ENCODE measurements around the gene RAB11FIP3.
"Not testable (repeated sequence)": the region's sequence is repeated elsewhere in the genome, so short reads cannot be mapped to it uniquely, and the experiment has no call there.

RAB11FIP3 gene

DNA sequence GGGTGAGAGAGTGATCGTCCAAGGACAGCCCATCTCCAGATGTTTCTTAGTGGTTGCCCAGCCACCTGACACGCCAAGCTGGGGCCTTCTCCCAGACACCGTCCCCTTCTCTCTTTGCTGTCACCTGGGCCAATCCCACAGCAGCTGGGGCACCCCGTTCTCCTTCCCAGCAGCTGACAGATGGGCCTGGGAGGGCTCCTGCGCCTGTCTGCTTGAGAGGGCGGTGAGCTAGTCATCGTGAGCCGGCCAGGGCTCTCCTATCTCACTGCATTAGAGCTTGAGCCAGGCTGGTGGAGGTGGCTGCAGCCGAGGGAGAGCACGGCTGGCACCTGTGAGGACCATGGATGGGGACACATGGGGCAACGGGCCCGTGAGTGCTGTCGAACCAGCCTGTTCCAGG is 41.2 kb downstream of the RAB11FIP3 start:
- DNase-seq (ENCODE audit: low read depth in 3 of 3) = no peak

GRCh38 chr16:467249-467871 is 41.9 kb downstream of the RAB11FIP3 start:
- DNase-seq (ENCODE audit: low read depth in 3 of 3) = not testable (repeated sequence)

GRCh38 chr16:468068-468821 is 42.8 kb downstream of the RAB11FIP3 start:
- DNase-seq (ENCODE audit: low read depth in 3 of 3) = no peak

DNA sequence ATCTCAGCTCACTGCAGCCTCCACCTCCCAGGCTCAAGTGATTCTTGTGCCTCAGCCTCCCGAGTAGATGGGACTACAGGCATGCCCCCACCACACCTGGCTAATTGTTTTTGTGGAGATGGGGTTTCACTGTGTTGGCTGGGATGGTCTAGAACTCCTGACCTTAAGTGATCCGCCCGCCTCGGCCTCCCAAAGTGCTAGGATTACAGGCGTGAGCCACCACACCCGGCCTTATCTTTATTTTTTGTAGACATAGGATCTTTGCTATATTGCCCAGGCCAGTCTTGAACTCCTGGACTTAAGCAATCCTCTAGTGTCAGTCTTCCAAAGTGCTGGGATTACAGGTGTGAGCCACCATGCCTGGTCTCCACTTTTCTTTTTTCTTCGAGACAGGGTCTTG is 44.0 kb downstream of the RAB11FIP3 start:
- not testable (repeated sequence) for DNase-seq (ENCODE audit: low read depth in 3 of 3)

DNA sequence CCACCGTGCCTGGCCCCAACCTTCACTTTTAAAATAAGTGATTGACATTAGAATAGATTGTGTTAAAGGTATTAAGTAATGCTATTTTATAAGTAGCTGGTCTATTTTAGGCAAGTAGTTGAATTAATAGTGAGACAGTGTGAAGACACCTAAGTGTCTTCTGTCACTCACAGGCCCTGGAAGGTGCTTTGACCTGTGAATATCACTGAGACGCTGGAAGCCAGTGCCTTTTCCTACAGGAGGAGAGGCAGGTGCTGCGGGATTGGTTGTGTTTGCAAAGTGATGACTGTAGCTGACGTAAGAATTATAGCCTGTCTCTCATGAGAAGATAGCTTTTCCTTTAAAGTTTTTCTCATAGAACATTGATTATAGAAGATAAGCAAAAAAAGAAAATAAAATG is 45.0 kb downstream of the RAB11FIP3 start:
- DNase-seq (ENCODE audit: low read depth in 3 of 3) = no peak

DNA sequence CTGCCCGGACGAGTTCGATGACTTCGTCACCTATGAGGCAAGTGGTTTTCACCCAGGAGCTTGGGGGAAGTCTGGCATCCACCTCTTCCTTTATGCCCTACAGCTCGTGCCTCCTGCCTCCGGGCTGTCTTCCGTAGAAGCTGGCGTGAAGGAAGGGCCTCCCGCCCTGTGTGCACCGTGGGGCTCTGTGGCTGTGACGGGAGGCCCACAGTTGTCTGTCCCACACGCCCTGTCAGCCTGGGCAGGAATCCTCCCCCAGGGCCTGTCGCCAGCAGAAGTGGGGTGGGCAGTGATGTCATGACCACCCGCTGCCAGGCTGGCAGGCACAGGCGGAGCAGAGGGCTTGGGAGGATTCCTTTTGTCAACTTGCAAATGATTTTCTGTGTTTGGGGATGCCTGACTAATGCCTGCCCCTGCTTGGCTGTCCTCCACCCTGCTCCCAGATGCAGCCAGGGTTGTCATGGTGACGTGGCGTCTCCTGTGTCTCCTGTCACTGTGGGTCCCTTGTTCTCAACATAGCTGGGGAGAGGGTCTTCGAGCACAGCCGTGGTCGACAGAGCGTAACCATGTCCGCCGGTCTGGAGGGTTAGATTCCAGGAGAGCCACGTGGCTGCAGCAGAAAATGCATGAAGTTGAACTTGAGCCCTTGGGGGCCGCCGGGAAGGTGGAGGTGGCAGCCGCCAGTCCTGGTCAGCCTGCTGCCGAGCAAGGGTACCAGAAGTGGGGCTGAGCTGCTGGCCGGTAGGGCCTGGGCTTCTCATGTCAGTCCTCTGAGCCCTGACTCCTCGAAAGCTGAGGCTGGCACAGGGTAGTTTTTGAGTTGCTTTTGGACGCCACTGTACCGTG is 46.1 kb downstream of the RAB11FIP3 start:
- no peak for DNase-seq (ENCODE audit: low read depth in 3 of 3)

GRCh38 chr16:472199-472504 is 46.7 kb downstream of the RAB11FIP3 start:
- no peak for DNase-seq (ENCODE audit: low read depth in 3 of 3)

DNA sequence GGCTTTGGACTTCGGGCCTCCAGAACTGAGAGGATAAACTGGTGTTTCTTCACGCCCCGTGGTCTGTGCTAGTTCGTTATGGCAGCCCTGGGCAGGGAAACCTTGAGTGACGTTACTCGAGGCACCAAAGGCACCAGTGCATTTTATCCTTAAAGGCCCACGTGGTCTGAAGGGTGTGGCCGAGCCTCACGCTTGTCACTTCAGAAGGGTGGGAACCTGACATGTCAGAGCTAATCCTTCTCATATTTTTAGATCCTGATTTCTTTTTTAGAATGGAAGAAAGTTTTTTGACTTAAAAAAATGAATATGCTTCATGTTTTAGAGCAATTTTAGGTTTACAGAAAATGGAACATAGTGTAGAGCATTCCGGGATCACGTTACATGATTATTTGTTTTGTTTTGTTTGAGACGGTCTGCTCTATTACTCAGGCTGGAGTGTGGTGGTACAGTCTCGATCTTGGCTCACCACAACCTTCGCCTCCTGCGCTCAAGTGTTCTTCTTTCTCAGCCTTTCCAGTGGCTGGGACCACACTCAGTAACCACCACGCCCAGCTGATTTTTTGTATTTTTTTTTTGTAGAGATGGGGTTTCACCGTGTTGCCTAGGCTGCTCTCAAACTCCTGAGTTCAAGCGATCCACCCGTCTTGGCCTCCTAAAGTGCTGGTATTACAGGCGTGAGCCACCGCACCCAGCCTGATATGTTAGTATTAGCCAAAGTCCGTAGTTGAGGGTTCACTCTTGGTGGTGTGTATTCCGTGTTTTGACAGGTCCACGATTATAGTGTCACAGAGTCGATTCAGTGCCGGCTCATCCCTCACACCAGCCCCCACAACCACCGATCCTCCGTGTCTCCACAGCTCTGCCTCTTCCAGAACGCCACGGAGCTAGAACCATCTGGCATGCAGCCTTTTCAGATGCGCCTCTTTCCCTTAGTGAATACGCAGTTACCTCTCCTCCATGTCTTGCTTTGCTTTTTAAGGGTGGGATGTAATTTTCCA is 47.9 kb downstream of the RAB11FIP3 start:
- DNase-seq (ENCODE audit: low read depth in 3 of 3) = no peak

- no peak for DNase-seq (ENCODE audit: low read depth in 3 of 3)
Measured at GRCh38 chr16:474420-475122, 49.1 kb downstream of the RAB11FIP3 start.

DNA sequence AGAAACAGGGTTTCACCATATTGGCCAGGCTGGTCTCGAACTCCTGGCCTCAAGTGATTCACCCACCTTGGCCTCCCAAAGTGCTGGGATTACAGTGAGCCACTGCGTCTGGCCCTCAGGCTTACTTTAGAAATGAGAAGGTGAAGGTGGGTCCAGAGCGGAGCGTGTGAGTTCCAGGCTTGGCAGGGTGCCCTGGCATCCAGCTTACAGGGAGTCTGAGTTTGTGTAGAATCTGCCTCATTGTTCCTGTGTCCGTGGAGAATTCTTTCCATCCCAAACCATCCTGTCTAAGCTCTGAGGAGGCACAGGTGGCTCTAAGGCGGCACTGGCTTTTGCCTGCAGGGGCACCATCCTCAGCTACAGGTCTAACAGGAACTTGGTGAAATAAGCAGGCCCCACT is 50.6 kb downstream of the RAB11FIP3 start:
- no peak for DNase-seq (ENCODE audit: low read depth in 3 of 3)

- no peak for DNase-seq (ENCODE audit: low read depth in 3 of 3)
Measured at GRCh38 chr16:477301-478157, 52.1 kb downstream of the RAB11FIP3 start.

DNA sequence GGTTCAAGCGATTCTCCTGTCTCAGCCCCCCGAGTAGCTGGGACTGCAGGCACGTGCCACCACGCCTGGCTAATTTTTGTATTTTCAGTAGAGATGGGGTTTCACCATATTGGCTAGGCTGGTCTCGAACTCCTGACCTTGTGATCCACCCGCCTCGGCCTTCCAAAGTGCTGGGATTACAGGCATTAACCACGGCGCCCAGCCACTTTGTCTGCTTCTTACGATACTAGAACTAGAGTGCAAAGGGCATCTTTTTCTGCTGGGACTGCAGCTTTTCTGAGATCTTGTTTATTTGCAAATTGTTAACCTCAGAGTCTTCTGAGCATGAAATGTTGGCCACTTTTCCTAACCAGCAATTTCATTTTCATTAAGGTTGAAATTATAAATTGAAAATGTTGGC is 52.8 kb downstream of the RAB11FIP3 start:
- not testable (repeated sequence) for DNase-seq (ENCODE audit: low read depth in 3 of 3)

GRCh38 chr16:482468-483185 is 57.2 kb downstream of the RAB11FIP3 start:
- no peak for DNase-seq (ENCODE audit: low read depth in 3 of 3)

- DNase-seq (ENCODE audit: low read depth in 3 of 3) = no peak
Measured at GRCh38 chr16:483341-484075, 58.1 kb downstream of the RAB11FIP3 start.

- DNase-seq (ENCODE audit: low read depth in 3 of 3) = no peak
Measured at GRCh38 chr16:489606-490005, 64.2 kb downstream of the RAB11FIP3 start.

GRCh38 chr16:490768-491167 is 65.3 kb downstream of the RAB11FIP3 start:
- DNase-seq (ENCODE audit: low read depth in 3 of 3) = no peak

- DNase-seq (ENCODE audit: low read depth in 3 of 3) = no peak
Measured at GRCh38 chr16:491220-491919, 65.9 kb downstream of the RAB11FIP3 start.
